ENCODE data around the gene TAF3.

TAF3 gene

GRCh38 chr10:8063935-8064334 lies 245.6 kb downstream of the TAF3 start:
- no peaks in the 10 kb centered on the region for H3K9me3 ChIP-seq (ENCODE audit: insufficient read depth, low read length)
- H3K27me3 ChIP-seq (ENCODE audit: low read length) = no peaks in the 10 kb centered on the region
- H3K79me2 ChIP-seq (ENCODE audit: insufficient read depth, low read length) = no peaks in the 10 kb centered on the region
- H3K9ac ChIP-seq (ENCODE audit: low read length) = no peak overlapping the region
- TF ChIP-seq EZH2phosphoT487 (conservative IDR thresholded peaks at IDR 0.05; ENCODE audit: low read length) (no peak), CTCF (IDR thresholded peaks at IDR 0.05; ENCODE audit: insufficient read depth, low read length, poor library complexity, severe bottlenecking) (no peak)
- H2AFZ ChIP-seq (ENCODE audit: low read depth, low read length, severe bottlenecking) = no peak overlapping the region
- H3K4me3 ChIP-seq (ENCODE audit: insufficient read depth, low read length, poor library complexity, severe bottlenecking) = no peak overlapping the region
- no peak overlapping the region for H3K4me2 ChIP-seq (ENCODE audit: low read depth, low read length, poor library complexity, severe bottlenecking)
- no peaks in the 10 kb centered on the region for H4K20me1 ChIP-seq (ENCODE audit: low read depth, low read length)
- no peak overlapping the region for H3K27ac ChIP-seq (ENCODE audit: low read depth, low read length)
- H3F3A ChIP-seq (ENCODE audit: insufficient read depth) = no peaks in the 10 kb centered on the region
- H3K36me3 ChIP-seq (ENCODE audit: low read length) = no peaks in the 10 kb centered on the region
- no peaks in the 10 kb centered on the region for H3K9me2 ChIP-seq (replicated peaks; ENCODE audit: insufficient read depth, low read length)

GRCh38 chr10:8064436-8064835 lies 246.1 kb downstream of the TAF3 start:
- no peaks in the 10 kb centered on the region for H3K27me3 ChIP-seq (ENCODE audit: low read length)
- H3K4me2 ChIP-seq (ENCODE audit: low read depth, low read length, poor library complexity, severe bottlenecking) = no peak overlapping the region
- no peaks in the 10 kb centered on the region for H4K20me1 ChIP-seq (ENCODE audit: low read depth, low read length)
- no peaks in the 10 kb centered on the region for H3K36me3 ChIP-seq (ENCODE audit: low read length)
- no peaks in the 10 kb centered on the region for H3K9me2 ChIP-seq (replicated peaks; ENCODE audit: insufficient read depth, low read length)
- no peak overlapping the region for H3K27ac ChIP-seq (ENCODE audit: low read depth, low read length)
- no peak overlapping the region for H2AFZ ChIP-seq (ENCODE audit: low read depth, low read length, severe bottlenecking)
- no peak overlapping the region for H3K4me3 ChIP-seq (ENCODE audit: insufficient read depth, low read length, poor library complexity, severe bottlenecking)
- H3K9ac ChIP-seq (ENCODE audit: low read length) = no peak overlapping the region
- H3K9me3 ChIP-seq (ENCODE audit: insufficient read depth, low read length) = no peaks in the 10 kb centered on the region
- H3F3A ChIP-seq (ENCODE audit: insufficient read depth) = no peaks in the 10 kb centered on the region
- H3K79me2 ChIP-seq (ENCODE audit: insufficient read depth, low read length) = no peaks in the 10 kb centered on the region
- no peak for TF ChIP-seq EZH2phosphoT487 (conservative IDR thresholded peaks at IDR 0.05; ENCODE audit: low read length)
- no peak for TF ChIP-seq CTCF (IDR thresholded peaks at IDR 0.05; ENCODE audit: insufficient read depth, low read length, poor library complexity, severe bottlenecking)

- Histone ChIP-seq H4K20me1 (ENCODE audit: low read depth, low read length) (no peaks in the 10 kb centered on the region), H3K27me3 (ENCODE audit: low read length) (no peaks in the 10 kb centered on the region)
These were observed 247.3 kb downstream of the TAF3 start for GRCh38 chr10:8065651-8066050.

More at GRCh38 chr10:8065651-8066050, 247.3 kb downstream of the TAF3 start:
- Histone ChIP-seq H3K9me3 (ENCODE audit: insufficient read depth, low read length) (no peaks in the 10 kb centered on the region), H3K36me3 (ENCODE audit: low read length) (no peaks in the 10 kb centered on the region), H3K27ac (ENCODE audit: low read depth, low read length) (no peak overlapping the region), H2AFZ (ENCODE audit: low read depth, low read length, severe bottlenecking) (no peak overlapping the region), H3K9ac (ENCODE audit: low read length) (no peak overlapping the region), H3K4me2 (ENCODE audit: low read depth, low read length, poor library complexity, severe bottlenecking) (no peak overlapping the region), H3K79me2 (ENCODE audit: insufficient read depth, low read length) (no peaks in the 10 kb centered on the region), H3K9me2 (replicated peaks; ENCODE audit: insufficient read depth, low read length) (no peaks in the 10 kb centered on the region), H3K4me3 (ENCODE audit: insufficient read depth, low read length, poor library complexity, severe bottlenecking) (no peak overlapping the region), H3F3A (ENCODE audit: insufficient read depth) (no peaks in the 10 kb centered on the region)
- no peak for TF ChIP-seq EZH2phosphoT487 (conservative IDR thresholded peaks at IDR 0.05; ENCODE audit: low read length)
- no peak for TF ChIP-seq CTCF (IDR thresholded peaks at IDR 0.05; ENCODE audit: insufficient read depth, low read length, poor library complexity, severe bottlenecking)

Measured in SU-DHL-6 (cell line).